Trophoblast cell (in vitro differentiated cells and primary cell): ENCODE measurements around the gene CYP26C1.
A peak's percentile ranks its signal among the peaks of the same experiment; 100 is the strongest.

Experiments
- DNase-seq, 2 donors: peaks; one replicate each; pipeline ENCODE4 v3.0.0-alpha.2; 2016
- H2AFZ ChIP-seq: 2 replicates; pipeline ENCODE4 v1.6.1; 2013; ENCODE audit warnings: low read length, moderate library complexity, mild to moderate bottlenecking; ENCODE audit not compliant: insufficient read depth, poor library complexity
- H2AK5ac ChIP-seq: 2 replicates; pipeline ENCODE4 v1.6.1; 2013; ENCODE audit warnings: mild to moderate bottlenecking, low read length
- H2BK120ac ChIP-seq: 2 replicates; pipeline ENCODE4 v1.6.1; 2013; ENCODE audit warnings: low read length, mild to moderate bottlenecking, moderate library complexity; ENCODE audit not compliant: insufficient read depth, poor library complexity
- H2BK12ac ChIP-seq: 2 replicates; pipeline ENCODE4 v1.6.1; 2013; ENCODE audit warnings: mild to moderate bottlenecking, low read length, moderate library complexity
- H2BK5ac ChIP-seq: 2 replicates; pipeline ENCODE4 v1.6.1; 2013; ENCODE audit warnings: low read length, low read depth, moderate library complexity, mild to moderate bottlenecking; ENCODE audit not compliant: poor library complexity
- H3K14ac ChIP-seq: 2 replicates; pipeline ENCODE4 v1.6.1; 2013; ENCODE audit warnings: mild to moderate bottlenecking, low read length
- H3K18ac ChIP-seq: 2 replicates; pipeline ENCODE4 v1.6.1; 2013; ENCODE audit warnings: mild to moderate bottlenecking, low read length
- H3K23ac ChIP-seq: 2 replicates; pipeline ENCODE4 v1.6.1; 2013; ENCODE audit warnings: low read length
- H3K27ac ChIP-seq: 2 replicates; pipeline ENCODE4 v1.5.1; 2013; ENCODE audit warnings: low read depth, mild to moderate bottlenecking, inconsistent platforms, low read length, moderate library complexity
- H3K27me3 ChIP-seq: 2 replicates; pipeline ENCODE4 v1.6.1; 2013; ENCODE audit warnings: inconsistent platforms, mild to moderate bottlenecking, low read length, moderate library complexity; ENCODE audit not compliant: insufficient read depth
- H3K36me3 ChIP-seq, 2 experiments: 1 replicate in 1 of 2; 2 replicates in 1 of 2; pipeline ENCODE4 v1.6.1; 2013; ENCODE audit warnings: low read length in 2 of 2, mild to moderate bottlenecking in 2 of 2, moderate library complexity in 1 of 2; ENCODE audit not compliant: insufficient read depth in 2 of 2, control insufficient read depth in 1 of 2
- H3K4ac ChIP-seq: 2 replicates; pipeline ENCODE4 v1.6.1; 2013; ENCODE audit warnings: low read depth, mild to moderate bottlenecking, low read length, moderate library complexity
- H3K4me1 ChIP-seq, 2 experiments: 1 replicate in 1 of 2; 2 replicates in 1 of 2; pipeline ENCODE4 v1.6.1; 2013; ENCODE audit warnings: low read length in 2 of 2, mild to moderate bottlenecking in 2 of 2, moderate library complexity in 1 of 2; ENCODE audit not compliant: insufficient read depth in 2 of 2, control insufficient read depth in 1 of 2
- H3K4me2 ChIP-seq: 2 replicates; pipeline ENCODE4 v1.6.1; 2013; ENCODE audit warnings: inconsistent platforms, mild to moderate bottlenecking, low read length, moderate library complexity
- H3K4me3 ChIP-seq: 2 replicates; pipeline ENCODE4 v1.5.1; 2013; ENCODE audit warnings: mild to moderate bottlenecking, low read depth, low read length, inconsistent platforms
- H3K79me1 ChIP-seq: one replicate; pipeline ENCODE4 v1.6.1; 2013; ENCODE audit warnings: low read length
- H3K79me2 ChIP-seq: 2 replicates; pipeline ENCODE4 v1.6.1; 2013; ENCODE audit warnings: low read length, mild to moderate bottlenecking; ENCODE audit not compliant: control insufficient read depth, insufficient read depth, poor library complexity
- H3K9ac ChIP-seq: 2 replicates; pipeline ENCODE4 v1.6.1; 2013; ENCODE audit warnings: mild to moderate bottlenecking, low read length
- H3K9me3 ChIP-seq: 2 replicates; pipeline ENCODE4 v1.6.1; 2013; ENCODE audit warnings: low read depth, mild to moderate bottlenecking, control low read depth, inconsistent platforms, low read length; ENCODE audit not compliant: insufficient read depth
- H4K12ac ChIP-seq: 2 replicates; pipeline ENCODE4 v1.6.1; 2013; ENCODE audit warnings: low read depth, mild to moderate bottlenecking, low read length, moderate library complexity
- H4K8ac ChIP-seq: 2 replicates; pipeline ENCODE4 v1.6.1; 2013; ENCODE audit warnings: low read depth, mild to moderate bottlenecking, low read length, moderate library complexity
- H4K91ac ChIP-seq: one replicate; pipeline ENCODE4 v1.6.1; 2013; ENCODE audit warnings: low read depth, mild to moderate bottlenecking, low read length, moderate library complexity
- WGBS: extraction: QIAGEN DNeasy Blood & Tissue Kit; methylation state at CpG from one replicate; pipeline ENCODE4 v1.1.7; 2013; ENCODE audit warnings: missing lambda C conversion rate; ENCODE audit not compliant: insufficient read length, insufficient coverage; ENCODE audit errors: extremely low coverage; 5-methylcytosine and 5-hydroxymethylcytosine counted together

The CYP26C1 gene

DNA sequence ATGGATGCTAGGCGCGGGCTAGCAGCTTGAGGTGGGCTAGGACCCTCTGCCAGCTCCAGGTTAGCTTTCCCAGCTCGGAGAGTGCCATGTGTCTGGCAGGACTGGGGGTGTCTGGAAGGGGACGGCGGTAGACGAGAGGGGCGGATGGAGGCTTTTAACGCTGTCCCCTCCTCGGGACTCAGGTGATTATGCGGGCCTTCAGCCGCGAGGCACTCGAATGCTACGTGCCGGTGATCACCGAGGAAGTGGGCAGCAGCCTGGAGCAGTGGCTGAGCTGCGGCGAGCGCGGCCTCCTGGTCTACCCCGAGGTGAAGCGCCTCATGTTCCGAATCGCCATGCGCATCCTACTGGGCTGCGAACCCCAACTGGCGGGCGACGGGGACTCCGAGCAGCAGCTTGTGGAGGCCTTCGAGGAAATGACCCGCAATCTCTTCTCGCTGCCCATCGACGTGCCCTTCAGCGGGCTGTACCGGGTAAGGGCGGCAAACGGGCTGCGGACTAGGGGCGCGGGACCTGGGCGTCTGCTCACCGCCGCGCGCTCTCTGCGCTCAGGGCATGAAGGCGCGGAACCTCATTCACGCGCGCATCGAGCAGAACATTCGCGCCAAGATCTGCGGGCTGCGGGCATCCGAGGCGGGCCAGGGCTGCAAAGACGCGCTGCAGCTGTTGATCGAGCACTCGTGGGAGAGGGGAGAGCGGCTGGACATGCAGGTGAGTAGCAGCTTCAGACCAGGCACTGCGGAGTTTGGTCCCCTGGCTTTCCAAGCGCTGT lies 14.2 kb downstream of the CYP26C1 start:
- Histone ChIP-seq H4K12ac (no peak overlapping the region), H3K27me3 (peaks cover 41% of the 10 kb centered on the region), H2BK12ac (no peak overlapping the region), H3K4me1 (peaks cover 25 to 37% of the 10 kb centered on the region in 2 experiments), H3K36me3 (no peaks in the 10 kb centered on the region), H2BK120ac (peak overlapping the region; percentile 18), H2AFZ (peak overlapping the region; percentile 62), H4K8ac (peak overlapping the region; percentile 47), H2BK5ac (no peak overlapping the region), H3K4ac (peak overlapping the region; percentile 20), H4K91ac (no peak overlapping the region), H3K27ac (no peak overlapping the region), H3K79me2 (peaks cover 5% of the 10 kb centered on the region), H3K79me1 (peaks cover 13% of the 10 kb centered on the region), H2AK5ac (no peak overlapping the region), H3K4me3 (peak overlapping the region; percentile 69), H3K4me2 (peak overlapping the region; percentile 93), H3K23ac (no peak overlapping the region), H3K18ac (peak overlapping the region; percentile 56), H3K9me3 (peaks cover 2% of the 10 kb centered on the region), H3K14ac (peak overlapping the region; percentile 42), H3K9ac (peak overlapping the region; percentile 6)
- no CpG with 5 or more reads among the region's 67 CpGs for WGBS
- DNase-seq: peak; percentile 38 to 72

DNA sequence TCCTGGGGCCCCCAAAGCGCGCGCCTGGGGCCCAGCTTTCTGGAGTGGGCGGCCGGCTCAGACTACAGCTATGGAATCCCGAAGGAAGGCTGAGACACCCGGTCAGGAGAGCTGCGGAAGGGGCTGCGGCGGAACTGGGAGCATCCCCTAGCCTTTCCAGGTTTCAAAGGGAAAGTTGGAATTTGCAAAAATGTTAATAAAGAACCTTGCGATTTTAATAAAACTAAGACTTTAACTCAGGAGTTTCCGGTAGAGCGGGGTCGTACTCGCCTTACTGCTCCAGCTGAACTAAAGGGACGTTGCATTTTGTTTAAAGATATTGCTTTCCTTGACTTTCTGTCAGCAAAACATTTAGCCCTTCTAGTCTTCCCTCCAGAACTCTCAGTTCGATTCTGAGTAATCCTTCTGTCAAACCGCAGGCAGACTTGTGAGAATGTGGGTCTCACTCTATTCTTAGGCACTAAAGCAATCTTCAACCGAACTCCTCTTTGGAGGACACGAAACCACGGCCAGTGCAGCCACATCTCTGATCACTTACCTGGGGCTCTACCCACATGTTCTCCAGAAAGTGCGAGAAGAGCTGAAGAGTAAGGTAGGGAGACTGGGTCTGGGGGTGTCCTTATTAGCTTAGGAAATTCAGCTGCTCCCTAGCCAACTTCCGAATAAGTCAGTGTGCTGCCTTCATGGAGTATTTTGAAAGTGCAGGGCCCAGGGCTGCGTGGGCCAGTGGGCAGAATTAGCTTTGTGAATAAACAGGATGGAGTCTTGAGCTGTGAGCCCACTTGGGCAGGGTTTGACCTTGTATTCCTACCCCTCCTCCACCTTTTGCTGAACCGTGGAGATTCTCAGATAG lies 15.0 kb downstream of the CYP26C1 start:
- DNase-seq: no peak
- Histone ChIP-seq H3K4me3 (peak overlapping the region; percentile 69), H3K4me2 (peak overlapping the region; percentile 93), H3K9ac (no peak overlapping the region), H3K79me2 (peaks cover 5% of the 10 kb centered on the region), H3K27me3 (peaks cover 38% of the 10 kb centered on the region), H3K14ac (peak overlapping the region; percentile 13), H3K23ac (no peak overlapping the region), H4K8ac (no peak overlapping the region), H3K36me3 (no peaks in the 10 kb centered on the region), H2AK5ac (no peak overlapping the region), H2BK5ac (no peak overlapping the region), H3K27ac (no peak overlapping the region), H4K12ac (no peak overlapping the region), H3K79me1 (peaks cover 19% of the 10 kb centered on the region), H2AFZ (no peak overlapping the region), H3K4ac (no peak overlapping the region), H2BK120ac (no peak overlapping the region), H3K4me1 (peaks cover 28 to 40% of the 10 kb centered on the region in 2 experiments), H4K91ac (no peak overlapping the region), H3K18ac (no peak overlapping the region), H3K9me3 (peaks cover under 1% of the 10 kb centered on the region), H2BK12ac (peak overlapping the region; percentile 32)
- WGBS: no CpG with 5 or more reads among the region's 25 CpGs

GRCh38 chr10:93076871-93077270 lies 16.3 kb downstream of the CYP26C1 start:
- no peak overlapping the region for H2BK12ac ChIP-seq
- no peaks in the 10 kb centered on the region for H3K36me3 ChIP-seq
- peak; percentile 67 to 92 for DNase-seq
- H3K23ac ChIP-seq: no peak overlapping the region
- no peak overlapping the region for H2BK5ac ChIP-seq
- H4K12ac ChIP-seq: no peak overlapping the region
- H3K4me1 ChIP-seq: peaks cover 38 to 44% of the 10 kb centered on the region in 2 experiments
- H3K18ac ChIP-seq: no peak overlapping the region
- no peak overlapping the region for H4K8ac ChIP-seq
- peaks cover 27% of the 10 kb centered on the region for H3K79me1 ChIP-seq
- H4K91ac ChIP-seq: no peak overlapping the region
- H3K4ac ChIP-seq: no peak overlapping the region
- no peak overlapping the region for H2AK5ac ChIP-seq
- no peak overlapping the region for H2BK120ac ChIP-seq
- H3K14ac ChIP-seq: no peak overlapping the region
- no peak overlapping the region for H3K9ac ChIP-seq
- peaks cover 33% of the 10 kb centered on the region for H3K27me3 ChIP-seq
- peaks cover 5% of the 10 kb centered on the region for H3K79me2 ChIP-seq
- H2AFZ ChIP-seq: no peak overlapping the region
- no CpG with 5 or more reads among the region's 2 CpGs for WGBS
- H3K27ac ChIP-seq: no peak overlapping the region
- no peak overlapping the region for H3K4me2 ChIP-seq
- H3K9me3 ChIP-seq: no peaks in the 10 kb centered on the region
- no peak overlapping the region for H3K4me3 ChIP-seq

GRCh38 chr10:93077860-93078337 lies 17.3 kb downstream of the CYP26C1 start:
- H3K79me2 ChIP-seq: peaks cover 5% of the 10 kb centered on the region
- no peaks in the 10 kb centered on the region for H3K9me3 ChIP-seq
- no peak overlapping the region for H4K8ac ChIP-seq
- no peak overlapping the region for H3K4me2 ChIP-seq
- no peak overlapping the region for H3K23ac ChIP-seq
- no peak overlapping the region for H2BK5ac ChIP-seq
- no peak overlapping the region for H4K91ac ChIP-seq
- peaks cover 27% of the 10 kb centered on the region for H3K79me1 ChIP-seq
- peaks cover 23% of the 10 kb centered on the region for H3K27me3 ChIP-seq
- no peak overlapping the region for H2AK5ac ChIP-seq
- H3K27ac ChIP-seq: no peak overlapping the region
- H3K18ac ChIP-seq: no peak overlapping the region
- H2BK120ac ChIP-seq: no peak overlapping the region
- no peak overlapping the region for H2AFZ ChIP-seq
- no peaks in the 10 kb centered on the region for H3K36me3 ChIP-seq
- no peak overlapping the region for H3K14ac ChIP-seq
- no peak overlapping the region for H3K4ac ChIP-seq
- no peak for DNase-seq
- no peak overlapping the region for H2BK12ac ChIP-seq
- peaks cover 33 to 36% of the 10 kb centered on the region in 2 experiments for H3K4me1 ChIP-seq
- WGBS: no CpG with 5 or more reads among the region's 5 CpGs
- no peak overlapping the region for H3K4me3 ChIP-seq
- no peak overlapping the region for H3K9ac ChIP-seq
- H4K12ac ChIP-seq: no peak overlapping the region
